DOHH2 (cell line): Measurements from ENCODE around the gene TECRL.

Source experiments
- H3F3A ChIP-seq: fragments of 200-600 bp; sonication (generic), shearing (Covaris generic); 2 replicates; pipeline ENCODE4 v1.6.0; 2016; ENCODE audit warnings: antibody characterized with exemption, mild to moderate bottlenecking; ENCODE audit not compliant: control insufficient read depth, insufficient read depth
- H3K27ac ChIP-seq: fragments of 200-600 bp; sonication (generic); 2 replicates; pipeline ENCODE4 v1.5.1; 2014; ENCODE audit warnings: low read depth, mild to moderate bottlenecking, low read length, moderate library complexity
- H3K27me3 ChIP-seq: fragments of 200-600 bp; sonication (generic); 2 replicates; pipeline ENCODE4 v1.6.1; 2014; ENCODE audit warnings: mild to moderate bottlenecking, low read length, mixed read lengths; ENCODE audit not compliant: control insufficient read depth
- H3K36me3 ChIP-seq: fragments of 200-600 bp; sonication (generic); 2 replicates; pipeline ENCODE4 v1.6.1; 2014; ENCODE audit warnings: mild to moderate bottlenecking, low read length, moderate library complexity, mixed read lengths; ENCODE audit not compliant: control insufficient read depth
- H3K4me1 ChIP-seq: fragments of 200-600 bp; sonication (generic); 2 replicates; pipeline ENCODE4 v1.6.1; 2014; ENCODE audit warnings: mild to moderate bottlenecking, low read length, mixed read lengths; ENCODE audit not compliant: control insufficient read depth
- H3K4me2 ChIP-seq: fragments of 200-600 bp; sonication (generic); 2 replicates; pipeline ENCODE4 v1.6.0; 2014; ENCODE audit warnings: mild to moderate bottlenecking, low read length, moderate library complexity
- H3K4me3 ChIP-seq: fragments of 200-600 bp; sonication (generic); 2 replicates; pipeline ENCODE4 v1.5.1; 2014; ENCODE audit warnings: mild to moderate bottlenecking, low read length, mixed read lengths
- H3K79me2 ChIP-seq: fragments of 200-600 bp; sonication (generic); 2 replicates; pipeline ENCODE4 v1.6.1; 2014; ENCODE audit warnings: mild to moderate bottlenecking, low read length, mixed read lengths; ENCODE audit not compliant: control insufficient read depth
- H3K9me2 ChIP-seq: fragments of 200-600 bp; sonication (generic); replicated peaks from 2 replicates; pipeline ENCODE4 v1.6.1; 2014; ENCODE audit warnings: mild to moderate bottlenecking, low read length, mixed read lengths; ENCODE audit not compliant: control insufficient read depth
- H3K9me3 ChIP-seq: fragments of 200-600 bp; sonication (generic); 2 replicates; pipeline ENCODE4 v1.6.1; 2014; ENCODE audit warnings: antibody characterized with exemption, low read length, mixed read lengths; ENCODE audit not compliant: control insufficient read depth, insufficient read depth
- H4K20me1 ChIP-seq: fragments of 200-600 bp; sonication (generic); 2 replicates; pipeline ENCODE4 v1.6.0; 2014; ENCODE audit warnings: low read depth, mild to moderate bottlenecking, antibody characterized with exemption, low read length, moderate library complexity; ENCODE audit not compliant: control insufficient read depth, insufficient read depth
- CTCF ChIP-seq: fragments of 200-600 bp; sonication (generic); IDR thresholded peaks from one replicate; pipeline ENCODE4 v1.5.1; 2014; ENCODE audit warnings: antibody characterized with exemption, mild to moderate bottlenecking, low read depth, low read length; ENCODE audit not compliant: poor library complexity, severe bottlenecking
- EZH2phosphoT487 ChIP-seq: fragments of 200-600 bp; sonication (generic); IDR thresholded peaks from 2 replicates; pipeline ENCODE4 v1.6.1; 2017; ENCODE audit warnings: borderline replicate concordance, mild to moderate bottlenecking, antibody characterized with exemption, low read length, moderate library complexity, mixed read lengths

TECRL gene

GRCh38 chr4:64407000-64407399, 2.2 kb downstream of the TECRL start:
- TF ChIP-seq CTCF (no peak), EZH2phosphoT487 (no peak)
- no peaks in the 10 kb centered on the region for H3K9me2 ChIP-seq
- H4K20me1 ChIP-seq = no peaks in the 10 kb centered on the region
- H3K27ac ChIP-seq = no peak overlapping the region
- H3K9me3 ChIP-seq = no peaks in the 10 kb centered on the region
- H3K36me3 ChIP-seq = no peaks in the 10 kb centered on the region
- no peaks in the 10 kb centered on the region for H3K27me3 ChIP-seq
- H3K4me3 ChIP-seq = no peak overlapping the region
- H3F3A ChIP-seq = no peaks in the 10 kb centered on the region
- H3K79me2 ChIP-seq = no peaks in the 10 kb centered on the region
- no peak overlapping the region for H3K4me2 ChIP-seq
- no peaks in the 10 kb centered on the region for H3K4me1 ChIP-seq

GRCh38 chr4:64405761-64406160, 3.5 kb downstream of the TECRL start:
- no peaks in the 10 kb centered on the region for H3K9me3 ChIP-seq
- no peaks in the 10 kb centered on the region for H3K9me2 ChIP-seq
- TF ChIP-seq EZH2phosphoT487 = no peak
- no peak for TF ChIP-seq CTCF
- no peak overlapping the region for H3K4me2 ChIP-seq
- H3K27me3 ChIP-seq = no peaks in the 10 kb centered on the region
- H3K4me3 ChIP-seq = no peak overlapping the region
- no peak overlapping the region for H3K27ac ChIP-seq
- H3K36me3 ChIP-seq = no peaks in the 10 kb centered on the region
- no peaks in the 10 kb centered on the region for H3K79me2 ChIP-seq
- H4K20me1 ChIP-seq = no peaks in the 10 kb centered on the region
- no peaks in the 10 kb centered on the region for H3K4me1 ChIP-seq
- H3F3A ChIP-seq = no peaks in the 10 kb centered on the region

GRCh38 chr4:64402684-64403083, 6.6 kb downstream of the TECRL start:
- Histone ChIP-seq H3K27ac (no peak overlapping the region), H3K79me2 (no peaks in the 10 kb centered on the region), H3K4me2 (no peak overlapping the region), H4K20me1 (no peaks in the 10 kb centered on the region), H3K9me3 (no peaks in the 10 kb centered on the region), H3K36me3 (no peaks in the 10 kb centered on the region), H3K27me3 (no peaks in the 10 kb centered on the region), H3F3A (no peaks in the 10 kb centered on the region), H3K9me2 (no peaks in the 10 kb centered on the region), H3K4me3 (no peak overlapping the region), H3K4me1 (no peaks in the 10 kb centered on the region)
- TF ChIP-seq EZH2phosphoT487 = no peak
- no peak for TF ChIP-seq CTCF
